ENCODE measurements around the gene CREBRF. TPM values are rescaled to one million over a fixed set of nuclear protein-coding genes. Genes with fewer than 3 reads are reported as not detected.

CREBRF gene
- total RNA-seq, 4 donors from 2014 or later = 19.7 to 40.1 (median 35.2) TPM

DNA sequence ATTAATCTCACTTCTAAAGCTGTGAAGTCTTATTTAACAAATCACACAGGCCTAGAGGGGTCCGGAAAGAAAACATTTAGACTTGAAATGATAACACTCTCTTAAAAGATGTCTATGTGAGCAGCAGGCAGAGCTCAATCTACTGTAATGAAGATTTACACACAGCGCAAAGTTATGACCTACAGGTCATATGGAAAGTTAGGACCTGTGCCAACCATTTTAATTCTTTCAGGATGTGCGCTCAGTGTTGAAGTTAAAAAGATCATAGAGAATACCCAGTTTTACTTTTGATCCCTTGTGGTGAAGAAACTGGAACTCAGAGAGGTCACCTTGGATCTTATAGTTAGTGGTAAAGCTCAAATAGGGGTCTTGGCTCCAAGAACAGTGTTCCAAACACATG is 3.1 kb upstream of the CREBRF start:
- no peaks in the 10 kb centered on the region for H3K36me3 ChIP-seq
- DNase-seq = no peak
- intact Hi-C loops (cut with DNase I; ENCODE audit: low total_unique reads) = loop anchor here (10.0 kb wide), 1 partner anchor 68 kb away; the partner anchor contains the start of gene ATP6V0E1
- H3K27me3 ChIP-seq = no peaks in the 10 kb centered on the region
- TF ChIP-seq CTCF (IDR thresholded peaks at IDR 0.05) = no peak
- TF ChIP-seq POLR2A (IDR thresholded peaks at IDR 0.05) = no peak
- no peak overlapping the region for H3K4me3 ChIP-seq
- no peak overlapping the region for H3K27ac ChIP-seq
- H3K9me3 ChIP-seq = no peaks in the 10 kb centered on the region
- H3K4me1 ChIP-seq = no peaks in the 10 kb centered on the region

- Histone ChIP-seq H3K36me3 (no peaks in the 10 kb centered on the region), H3K9me3 (no peaks in the 10 kb centered on the region), H3K4me3 (peak overlapping the region; percentile 91 to 93), H3K27ac (peak overlapping the region in 1 of 2 donors; percentile 99), H3K27me3 (no peaks in the 10 kb centered on the region), H3K4me1 (no peaks in the 10 kb centered on the region)
- DNase-seq = no peak
- no peak for TF ChIP-seq POLR2A (IDR thresholded peaks at IDR 0.05)
- no peak for TF ChIP-seq CTCF (IDR thresholded peaks at IDR 0.05)
- intact Hi-C loops (cut with DNase I; ENCODE audit: low total_unique reads) = loop anchor here (10.0 kb wide), 1 partner anchor 70 kb away; the partner anchor contains the start of gene ATP6V0E1
Measured at GRCh38 chr5:173055042-173055721, 970 bp upstream of the CREBRF start.

DNA sequence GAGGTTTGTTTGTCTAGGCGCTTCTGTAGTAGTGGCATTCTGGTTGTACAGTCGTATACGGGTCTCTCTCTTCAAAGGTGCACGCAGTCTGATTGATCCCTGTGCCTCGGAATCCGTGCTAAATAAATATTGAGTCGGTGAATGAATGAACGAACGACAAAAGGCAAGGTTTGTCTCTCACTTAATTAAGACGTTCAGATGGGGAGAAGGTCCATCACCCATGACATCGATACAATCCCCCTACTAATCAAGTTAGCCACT is 500 bp upstream of the CREBRF start:
- Histone ChIP-seq H3K4me1 (no peaks in the 10 kb centered on the region), H3K36me3 (no peaks in the 10 kb centered on the region), H3K27me3 (no peaks in the 10 kb centered on the region), H3K9me3 (no peaks in the 10 kb centered on the region), H3K4me3 (peak overlapping the region; percentile 91 to 93), H3K27ac (peak overlapping the region; percentile 48 to 99)
- TF ChIP-seq CTCF (IDR thresholded peaks at IDR 0.05) = no peak
- no peak for TF ChIP-seq POLR2A (IDR thresholded peaks at IDR 0.05)
- no peak for DNase-seq
- intact Hi-C loops (cut with DNase I; ENCODE audit: low total_unique reads) = loop anchor here (10.0 kb wide), 1 partner anchor 71 kb away; the partner anchor contains the start of gene ATP6V0E1

DNA sequence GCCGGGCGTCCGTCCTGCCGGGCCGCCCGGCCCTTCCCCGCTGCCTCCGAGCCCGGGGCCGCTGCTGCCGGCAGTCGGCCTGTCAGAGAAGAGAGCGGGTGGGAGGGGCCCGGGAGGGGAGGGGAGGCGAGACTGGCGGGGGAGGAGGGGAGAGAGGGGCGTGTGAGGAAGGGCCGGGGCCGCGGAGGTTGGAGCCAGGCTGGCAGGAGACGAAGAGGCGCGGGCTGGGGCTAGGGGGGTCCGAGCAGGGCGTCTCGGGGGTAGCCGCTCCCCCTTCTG is 570 bp downstream of the CREBRF start:
- intact Hi-C loops (cut with DNase I; ENCODE audit: low total_unique reads) = loop anchor here (10.0 kb wide), 1 partner anchor 72 kb away; the partner anchor contains the start of gene ATP6V0E1
- H3K9me3 ChIP-seq = no peaks in the 10 kb centered on the region
- peak overlapping the region; percentile 91 to 93 for H3K4me3 ChIP-seq
- no peak for TF ChIP-seq CTCF (IDR thresholded peaks at IDR 0.05)
- no peak for TF ChIP-seq POLR2A (IDR thresholded peaks at IDR 0.05)
- no peaks in the 10 kb centered on the region for H3K27me3 ChIP-seq
- no peak for DNase-seq
- peak overlapping the region; percentile 94 to 99 for H3K27ac ChIP-seq
- no peaks in the 10 kb centered on the region for H3K36me3 ChIP-seq
- no peaks in the 10 kb centered on the region for H3K4me1 ChIP-seq

- intact Hi-C loops (cut with DNase I; ENCODE audit: low total_unique reads) = loop anchor here (10.0 kb wide), 1 partner anchor 72 kb away; the partner anchor contains the start of gene ATP6V0E1
- H3K4me3 ChIP-seq = peak overlapping the region; percentile 91 to 93
- no peaks in the 10 kb centered on the region for H3K9me3 ChIP-seq
- peak; percentile 98 for DNase-seq
- no peaks in the 10 kb centered on the region for H3K36me3 ChIP-seq
- H3K27me3 ChIP-seq = no peaks in the 10 kb centered on the region
- peak overlapping the region; percentile 94 to 99 for H3K27ac ChIP-seq
- TF ChIP-seq POLR2A (IDR thresholded peaks at IDR 0.05) (peak in 1 of 2 donors; percentile 40), CTCF (IDR thresholded peaks at IDR 0.05) (peak in 1 of 4 experiments; percentile 39)
- no peaks in the 10 kb centered on the region for H3K4me1 ChIP-seq
Measured at GRCh38 chr5:173057062-173057924, 1.1 kb downstream of the CREBRF start.
